Measurements from ENCODE around the gene COL11A1.

GRCh38 chr1:102937401-102937800, 170.9 kb downstream of the COL11A1 start:
- TF ChIP-seq EZH2phosphoT487 (IDR thresholded peaks at IDR 0.05; ENCODE audit: low read depth) (no peak), CTCF (IDR thresholded peaks at IDR 0.05; ENCODE audit: low read depth, low read length) (no peak)
